ENCODE data around the gene AVEN. TPM values are rescaled to one million over a fixed set of nuclear protein-coding genes. Genes with fewer than 3 reads are reported as not detected.

The AVEN gene
- total and polyA plus RNA-seq, 2 of the 4 experiments (the other 2 are of a cell fraction): 9.1 to 17.6 TPM

DNA sequence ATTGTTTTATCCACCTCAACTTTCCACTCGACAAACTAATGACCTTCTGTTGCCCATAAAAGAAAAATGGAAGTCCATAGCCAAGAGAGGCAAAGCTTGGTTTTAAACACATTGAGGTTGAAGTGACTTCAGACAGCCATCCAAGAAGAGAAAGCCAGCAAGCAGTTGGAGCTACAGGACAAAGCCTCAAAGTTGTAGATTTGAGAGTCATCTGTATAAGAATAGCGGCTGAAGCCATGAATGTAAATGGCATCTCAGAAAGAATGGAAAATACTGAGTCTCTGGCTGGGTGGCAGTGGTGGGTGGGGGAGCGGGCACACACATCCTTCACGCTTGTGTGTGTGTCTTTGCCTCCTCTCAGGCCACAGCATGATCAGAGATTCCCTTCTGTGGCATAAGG, 194.8 kb downstream of the AVEN start:
- no peaks in the 10 kb centered on the region for H3K9me1 ChIP-seq (ENCODE audit: insufficient read depth, low read length)
- H3K4me2 ChIP-seq (ENCODE audit: low read depth, low read length): no peak overlapping the region
- in situ Hi-C loops (cut with MboI; ENCODE audit: low sequenced_read_pairs) (no loop called here), intact Hi-C loops (cut with micrococcal nuclease) (no loop called here), dilution Hi-C loops (cut with HindIII; ENCODE audit: low sequenced_read_pairs, unreplicated experiment) (no loop called here)
- no peaks in the 10 kb centered on the region for H3K36me3 ChIP-seq (ENCODE audit: control insufficient read depth, insufficient read depth, low read length)
- H2AFZ ChIP-seq (replicated peaks; ENCODE audit: low read length, poor library complexity): no peak overlapping the region
- no peak overlapping the region for H4K5ac ChIP-seq (ENCODE audit: low read depth, low read length)
- no peak overlapping the region for H2AK9ac ChIP-seq (replicated peaks; ENCODE audit: low read depth, low read length, poor library complexity)
- no peak overlapping the region for H2BK120ac ChIP-seq (ENCODE audit: low read depth, low read length)
- H4K91ac ChIP-seq (ENCODE audit: insufficient read depth, low read depth, low read length): no peak overlapping the region
- no peak overlapping the region for H3K4ac ChIP-seq (ENCODE audit: low read depth, low read length)
- H3K56ac ChIP-seq (ENCODE audit: extremely low read depth, insufficient read depth, low read length): no peak overlapping the region
- TF ChIP-seq CEBPB (IDR thresholded peaks at IDR 0.05; ENCODE audit: low read depth, low read length) (no peak), RAD21 (IDR thresholded peaks at IDR 0.05; ENCODE audit: low read length) (no peak), RFX5 (IDR thresholded peaks at IDR 0.05; ENCODE audit: low read depth, low read length) (no peak), MAZ (IDR thresholded peaks at IDR 0.05; ENCODE audit: borderline replicate concordance, low read depth, low read length) (no peak), BHLHE40 (IDR thresholded peaks at IDR 0.05; ENCODE audit: low read depth, low read length) (no peak), MXI1 (IDR thresholded peaks at IDR 0.05; ENCODE audit: borderline replicate concordance, low read depth, low read length) (no peak), RCOR1 (IDR thresholded peaks at IDR 0.05; ENCODE audit: insufficient replicate concordance, low read length) (no peak), CHD1 (IDR thresholded peaks at IDR 0.05; ENCODE audit: low read depth, low read length) (no peak), SMC3 (IDR thresholded peaks at IDR 0.05; ENCODE audit: low read depth, low read length) (no peak), FOS (IDR thresholded peaks at IDR 0.05; ENCODE audit: low read depth, low read length) (no peak), NFE2L2 (IDR thresholded peaks at IDR 0.05; ENCODE audit: low read depth, low read length) (no peak), MAFK (IDR thresholded peaks at IDR 0.05; ENCODE audit: low read depth, low read length) (no peak), POLR2A (IDR thresholded peaks at IDR 0.05; ENCODE audit: low read depth, low read length) (no peak)
- TF ChIP-seq, protein P1, sequence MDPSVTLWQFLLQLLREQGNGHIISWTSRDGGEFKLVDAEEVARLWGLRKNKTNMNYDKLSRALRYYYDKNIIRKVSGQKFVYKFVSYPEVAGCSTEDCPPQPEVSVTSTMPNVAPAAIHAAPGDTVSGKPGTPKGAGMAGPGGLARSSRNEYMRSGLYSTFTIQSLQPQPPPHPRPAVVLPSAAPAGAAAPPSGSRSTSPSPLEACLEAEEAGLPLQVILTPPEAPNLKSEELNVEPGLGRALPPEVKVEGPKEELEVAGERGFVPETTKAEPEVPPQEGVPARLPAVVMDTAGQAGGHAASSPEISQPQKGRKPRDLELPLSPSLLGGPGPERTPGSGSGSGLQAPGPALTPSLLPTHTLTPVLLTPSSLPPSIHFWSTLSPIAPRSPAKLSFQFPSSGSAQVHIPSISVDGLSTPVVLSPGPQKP (IDR thresholded peaks at IDR 0.05; ENCODE audit: borderline replicate concordance, low read depth, low read length): no peak
- TF ChIP-seq, protein P2, sequence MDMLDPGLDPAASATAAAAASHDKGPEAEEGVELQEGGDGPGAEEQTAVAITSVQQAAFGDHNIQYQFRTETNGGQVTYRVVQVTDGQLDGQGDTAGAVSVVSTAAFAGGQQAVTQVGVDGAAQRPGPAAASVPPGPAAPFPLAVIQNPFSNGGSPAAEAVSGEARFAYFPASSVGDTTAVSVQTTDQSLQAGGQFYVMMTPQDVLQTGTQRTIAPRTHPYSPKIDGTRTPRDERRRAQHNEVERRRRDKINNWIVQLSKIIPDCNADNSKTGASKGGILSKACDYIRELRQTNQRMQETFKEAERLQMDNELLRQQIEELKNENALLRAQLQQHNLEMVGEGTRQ (IDR thresholded peaks at IDR 0.05; ENCODE audit: low read depth, low read length): no peak
- BruUV-seq (replicated peaks): no TSS peak
- H3K4me3 ChIP-seq (ENCODE audit: insufficient read depth, low read depth, low read length): no peak overlapping the region
- H3K27me3 ChIP-seq (ENCODE audit: control insufficient read depth, insufficient read depth, low read length): peaks cover 5% of the 10 kb centered on the region
- ATAC-seq (ENCODE audit: low read depth): no peak
- no peak overlapping the region for H4K8ac ChIP-seq (ENCODE audit: low read depth in 2 of 2, low read length in 2 of 2)
- no peak overlapping the region for H2BK20ac ChIP-seq (ENCODE audit: low read depth, low read length)
- no peaks in the 10 kb centered on the region for H3K79me1 ChIP-seq (ENCODE audit: low read depth in 1 of 2, low read length in 2 of 2)
- WGBS, 2 experiments (ENCODE audit: extremely low coverage in 2 of 2, insufficient read length in 1 of 2): 90% methylated on average over 2 of the region's 4 CpGs; no CpG with 5 or more reads in 1 of the 2 experiments
- no peak overlapping the region for H2BK5ac ChIP-seq (ENCODE audit: low read depth, low read length, poor library complexity, severe bottlenecking)
- H3K23ac ChIP-seq (ENCODE audit: low read depth, low read length): no peak overlapping the region
- no peaks in the 10 kb centered on the region for H3K4me1 ChIP-seq (ENCODE audit: control insufficient read depth, insufficient read depth, low read length)
- no peak for DNase-seq
- no peaks in the 10 kb centered on the region for H4K20me1 ChIP-seq (ENCODE audit: insufficient read depth, low read length)
- ChIA-PET POLR2A (ENCODE audit: unreplicated experiment) (no interaction called here), CTCF (no interaction called here)
- no peak overlapping the region for H3K18ac ChIP-seq (ENCODE audit: low read depth, low read length)
- H2AK5ac ChIP-seq (ENCODE audit: low read depth, low read length): no peak overlapping the region
- H2BK15ac ChIP-seq (ENCODE audit: low read depth, low read length): no peak overlapping the region
- no peak overlapping the region for H3K27ac ChIP-seq (ENCODE audit: insufficient read depth, low read length)
- no peak overlapping the region for H3K9ac ChIP-seq (ENCODE audit: low read depth, low read length)
- no peak overlapping the region for H3K14ac ChIP-seq (replicated peaks; ENCODE audit: low read depth, low read length)
- no peaks in the 10 kb centered on the region for H3K9me3 ChIP-seq (ENCODE audit: control insufficient read depth, insufficient read depth, low read length)

Data from IMR-90 (cell line).